ENCODE measurements around the gene KLHL26.

Gene KLHL26

GRCh38 chr19:18682807-18683108 lies 45.9 kb downstream of the KLHL26 start:
- TF ChIP-seq CTCF (IDR thresholded peaks at IDR 0.05; ENCODE audit: control extremely low read depth, extremely low read depth, low read depth, missing control alignments) = no peak
- POLR2A ChIA-PET = interaction anchor here (0.6 to 0.7 kb wide), 2 partner anchors 97 to 494 kb away, joined by 6 to 8 read pairs; no protein-coding TSS in a partner anchor

GRCh38 chr19:18683109-18683957 lies 46.5 kb downstream of the KLHL26 start, which contains the start of gene CRTC1:
TSS of gene CRTC1 (plus strand) at chr19:18683680. CDS start at chr19:18683703, 23 bp downstream.
- DNase-seq (ENCODE audit: extremely low spot score) = peak; percentile 98
- CTCF ChIA-PET = interaction anchor here (0.9 to 1.3 kb wide), 3 partner anchors 9 to 94 kb away, joined by 3 to 4 read pairs (median 3); partner anchors contain the start of gene REX1BD
- POLR2A ChIA-PET = interaction anchor here (0.6 to 0.7 kb wide), 2 partner anchors 96 to 493 kb away, joined by 6 to 8 read pairs; no protein-coding TSS in a partner anchor
- TF ChIP-seq CTCF (IDR thresholded peaks at IDR 0.05; ENCODE audit: control extremely low read depth, extremely low read depth, low read depth, missing control alignments) = peak; percentile 5

More at GRCh38 chr19:18682807-18683108, 45.9 kb downstream of the KLHL26 start:
- CTCF ChIA-PET = interaction anchor here (0.9 to 1.3 kb wide), 3 partner anchors 10 to 94 kb away, joined by 3 to 4 read pairs (median 3); partner anchors contain the start of gene REX1BD
- no peak for DNase-seq (ENCODE audit: extremely low spot score)

- DNase-seq (ENCODE audit: extremely low spot score) = no peak
- no peak for TF ChIP-seq CTCF (IDR thresholded peaks at IDR 0.05; ENCODE audit: control extremely low read depth, extremely low read depth, low read depth, missing control alignments)
- ChIA-PET CTCF (no interaction called here), POLR2A (no interaction called here)
Observed at GRCh38 chr19:18683958-18684641, 47.3 kb downstream of the KLHL26 start.

- CTCF ChIA-PET = no interaction called here
- POLR2A ChIA-PET = no interaction called here
- no peak for TF ChIP-seq CTCF (IDR thresholded peaks at IDR 0.05; ENCODE audit: control extremely low read depth, extremely low read depth, low read depth, missing control alignments)
- no peak for DNase-seq (ENCODE audit: extremely low spot score)
Observed at GRCh38 chr19:18684642-18684993, 47.8 kb downstream of the KLHL26 start.

GRCh38 chr19:18685597-18686190 lies 48.9 kb downstream of the KLHL26 start:
- TF ChIP-seq CTCF (IDR thresholded peaks at IDR 0.05; ENCODE audit: control extremely low read depth, extremely low read depth, low read depth, missing control alignments) = no peak
- ChIA-PET CTCF (no interaction called here), POLR2A (no interaction called here)
- no peak for DNase-seq (ENCODE audit: extremely low spot score)

GRCh38 chr19:18687740-18688465 lies 51.1 kb downstream of the KLHL26 start:
- ChIA-PET CTCF (no interaction called here), POLR2A (no interaction called here)
- DNase-seq (ENCODE audit: extremely low spot score) = no peak
- no peak for TF ChIP-seq CTCF (IDR thresholded peaks at IDR 0.05; ENCODE audit: control extremely low read depth, extremely low read depth, low read depth, missing control alignments)
